Suprapubic skin (tissue), 4 donors: ENCODE results near the gene RPIA.

Experiments used
- CTCF ChIP-seq, 2 donors: fragments of 200-600 bp in 1 of 2; fragments of 450-650 bp in 1 of 2; sonication (generic) in 1 of 2; IDR thresholded peaks; one replicate each; pipeline ENCODE4 v1.5.1; 2016 to 2019; ENCODE audit warnings: antibody characterized with exemption in 2 of 2, mild to moderate bottlenecking in 1 of 2, moderate library complexity in 1 of 2
- EP300 ChIP-seq: sonication (generic); formaldehyde crosslinking; IDR thresholded peaks from one replicate; pipeline ENCODE4 v1.6.1; 2017; ENCODE audit warnings: antibody characterized with exemption
- POLR2A ChIP-seq, 2 donors: fragments of 450-650 bp; IDR thresholded peaks; one replicate each; pipeline ENCODE4 v1.6.1; 2017; ENCODE audit warnings: antibody characterized with exemption in 2 of 2, mild to moderate bottlenecking in 2 of 2, moderate library complexity in 2 of 2
- POLR2AphosphoS5 ChIP-seq, 3 donors: sonication (generic); formaldehyde crosslinking; IDR thresholded peaks; one replicate each; pipeline ENCODE4 v1.6.1; 2017; ENCODE audit warnings: antibody characterized with exemption in 3 of 3

DNA sequence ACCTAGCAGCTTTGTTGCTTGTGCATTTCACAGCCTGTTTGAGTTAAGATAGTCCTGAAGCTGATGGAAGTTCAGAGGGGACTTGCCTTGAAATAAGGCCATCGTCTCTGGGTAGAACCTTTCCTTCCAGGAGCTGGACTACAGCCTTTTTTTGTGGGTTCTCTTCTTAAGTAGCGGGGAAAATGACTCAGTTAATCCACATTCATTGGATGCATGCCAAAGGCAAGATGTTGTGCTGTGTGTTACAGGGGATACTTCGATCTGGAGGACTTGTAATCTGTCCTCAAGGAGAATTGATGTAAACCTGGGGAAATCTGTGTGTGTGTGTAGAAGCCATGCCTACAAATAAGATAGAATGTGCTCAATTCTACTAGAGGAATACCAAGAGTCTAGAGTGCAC, 46.8 kb downstream of the RPIA start:
- no peak for TF ChIP-seq POLR2A (IDR thresholded peaks at IDR 0.05)
- TF ChIP-seq POLR2AphosphoS5 (IDR thresholded peaks at IDR 0.05): no peak
- no peak for TF ChIP-seq CTCF (IDR thresholded peaks at IDR 0.05)
- TF ChIP-seq EP300: no peak
